Activated T-helper 1 cell treated with anti-CD3 and anti-CD28 coated beads, Interleukin-2, amount 50 U/mL, for 16 hours (primary cell): Measurements from ENCODE around the gene MYO9B.

Experiments used
- DNase-seq, 2 donors: peaks; one replicate each; pipeline ENCODE4 v3.0.0-alpha.2; 2020; ENCODE audit warnings: low read depth in 1 of 2, low spot score in 1 of 2

MYO9B gene

GRCh38 chr19:17058236-17058635 lies 17.3 kb upstream of the MYO9B start:
- DNase-seq = no peak

GRCh38 chr19:17060802-17061201 lies 14.8 kb upstream of the MYO9B start:
- DNase-seq = no peak

- no peak for DNase-seq
These were observed 14.4 kb upstream of the MYO9B start for GRCh38 chr19:17061205-17061604.

- DNase-seq = no peak
These were observed 13.9 kb upstream of the MYO9B start for GRCh38 chr19:17061691-17062090.

GRCh38 chr19:17063428-17063827 lies 12.1 kb upstream of the MYO9B start:
- no peak for DNase-seq

GRCh38 chr19:17069193-17069592 lies 6.4 kb upstream of the MYO9B start:
- DNase-seq = no peak

GRCh38 chr19:17070421-17070820 lies 5.2 kb upstream of the MYO9B start:
- DNase-seq = no peak

GRCh38 chr19:17070912-17071311 lies 4.7 kb upstream of the MYO9B start:
- no peak for DNase-seq

GRCh38 chr19:17073869-17074633 lies 1.5 kb upstream of the MYO9B start:
- no peak for DNase-seq

GRCh38 chr19:17074634-17075034 lies 943 bp upstream of the MYO9B start:
- no peak for DNase-seq

GRCh38 chr19:17075864-17076542 lies 426 bp downstream of the MYO9B start:
- DNase-seq = peak in 1 of 2 donors; percentile 30

GRCh38 chr19:17076543-17076991 lies 990 bp downstream of the MYO9B start:
- DNase-seq = no peak

GRCh38 chr19:17077447-17078028 lies 2.0 kb downstream of the MYO9B start:
- no peak for DNase-seq

- DNase-seq = no peak
These were observed 2.7 kb downstream of the MYO9B start for GRCh38 chr19:17078036-17078919.

- no peak for DNase-seq
These were observed 3.5 kb downstream of the MYO9B start for GRCh38 chr19:17078920-17079709.

GRCh38 chr19:17079710-17080439 lies 4.3 kb downstream of the MYO9B start:
- peak; percentile 28 to 62 for DNase-seq

GRCh38 chr19:17080440-17080801 lies 4.8 kb downstream of the MYO9B start:
- no peak for DNase-seq

- no peak for DNase-seq
These were observed 6.4 kb downstream of the MYO9B start for GRCh38 chr19:17081672-17082630.

GRCh38 chr19:17086120-17086519 lies 10.5 kb downstream of the MYO9B start:
- DNase-seq = no peak
